Measurements from ENCODE around the gene KCNA4. TPM values are rescaled to one million over a fixed set of nuclear protein-coding genes. Genes with fewer than 3 reads are reported as not detected.
"Not testable (repeated sequence)": the region's sequence is repeated elsewhere in the genome, so short reads cannot be mapped to it uniquely, and the experiment has no call there.

KCNA4 gene
- total RNA-seq, 1 donor from 2014 or later = not detected

GRCh38 chr11:29996016-29996415 is 20.8 kb downstream of the KCNA4 start:
- no peak overlapping the region for H3K4me3 Mint-ChIP-seq (ENCODE audit: unreplicated experiment)
- no peaks in the 10 kb centered on the region for H3K36me3 Mint-ChIP-seq (ENCODE audit: low read depth)
- TF ChIP-seq, protein P1, sequence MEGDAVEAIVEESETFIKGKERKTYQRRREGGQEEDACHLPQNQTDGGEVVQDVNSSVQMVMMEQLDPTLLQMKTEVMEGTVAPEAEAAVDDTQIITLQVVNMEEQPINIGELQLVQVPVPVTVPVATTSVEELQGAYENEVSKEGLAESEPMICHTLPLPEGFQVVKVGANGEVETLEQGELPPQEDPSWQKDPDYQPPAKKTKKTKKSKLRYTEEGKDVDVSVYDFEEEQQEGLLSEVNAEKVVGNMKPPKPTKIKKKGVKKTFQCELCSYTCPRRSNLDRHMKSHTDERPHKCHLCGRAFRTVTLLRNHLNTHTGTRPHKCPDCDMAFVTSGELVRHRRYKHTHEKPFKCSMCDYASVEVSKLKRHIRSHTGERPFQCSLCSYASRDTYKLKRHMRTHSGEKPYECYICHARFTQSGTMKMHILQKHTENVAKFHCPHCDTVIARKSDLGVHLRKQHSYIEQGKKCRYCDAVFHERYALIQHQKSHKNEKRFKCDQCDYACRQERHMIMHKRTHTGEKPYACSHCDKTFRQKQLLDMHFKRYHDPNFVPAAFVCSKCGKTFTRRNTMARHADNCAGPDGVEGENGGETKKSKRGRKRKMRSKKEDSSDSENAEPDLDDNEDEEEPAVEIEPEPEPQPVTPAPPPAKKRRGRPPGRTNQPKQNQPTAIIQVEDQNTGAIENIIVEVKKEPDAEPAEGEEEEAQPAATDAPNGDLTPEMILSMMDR (IDR thresholded peaks at IDR 0.05) = no peak

DNA sequence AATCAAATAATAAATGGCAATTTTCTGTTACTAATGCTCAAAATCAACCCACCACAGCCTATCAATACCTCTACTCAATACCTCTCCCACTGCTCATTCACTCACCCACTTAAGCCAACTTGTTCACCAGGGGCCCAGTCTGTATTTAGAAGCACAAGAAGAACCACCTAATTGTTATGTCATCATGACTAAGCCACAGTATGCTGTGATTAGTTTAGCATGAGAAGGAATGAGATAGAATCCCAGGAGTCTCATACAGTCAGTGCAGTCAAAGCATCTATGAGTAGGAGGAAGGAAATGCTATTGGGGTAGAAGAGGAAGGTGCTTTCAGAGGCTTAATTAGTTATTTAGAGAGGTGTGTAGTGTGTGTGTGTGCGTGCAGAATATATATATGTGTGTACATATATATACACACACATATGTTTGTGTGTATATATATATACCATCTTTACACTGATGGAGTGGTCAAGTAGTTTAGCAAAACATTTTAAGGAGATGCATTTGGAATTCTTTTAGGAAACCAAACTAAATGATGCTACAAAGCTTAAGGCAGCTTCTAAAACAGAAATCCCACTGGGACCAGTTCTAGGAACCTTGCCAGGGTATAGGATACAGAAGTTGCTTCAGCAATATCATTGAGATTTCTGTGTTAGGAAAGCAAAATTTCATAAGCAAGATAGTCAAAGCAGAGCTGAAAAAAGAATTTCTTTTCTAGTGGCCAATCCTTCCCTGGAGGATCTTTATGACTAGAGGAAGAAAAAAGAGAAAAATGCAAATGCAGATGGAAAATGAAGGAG is 27.5 kb downstream of the KCNA4 start:
- Mint-ChIP-seq H3K27me3 (ENCODE audit: low read depth) (no peaks in the 10 kb centered on the region), H3K9me3 (ENCODE audit: low read depth) (peaks cover 7% of the 10 kb centered on the region), H3K4me1 (ENCODE audit: low read depth) (no peaks in the 10 kb centered on the region), H3K27ac (ENCODE audit: unreplicated experiment) (no peak overlapping the region), H3K36me3 (ENCODE audit: low read depth) (no peaks in the 10 kb centered on the region), H3K4me3 (ENCODE audit: unreplicated experiment) (no peak overlapping the region)
- TF ChIP-seq, protein P1 (IDR thresholded peaks at IDR 0.05) = no peak
- DNase-seq (ENCODE audit: low spot score) = no peak

More at GRCh38 chr11:29996016-29996415, 20.8 kb downstream of the KCNA4 start:
- H3K4me1 Mint-ChIP-seq (ENCODE audit: low read depth) = no peaks in the 10 kb centered on the region
- peaks cover 6% of the 10 kb centered on the region for H3K27me3 Mint-ChIP-seq (ENCODE audit: low read depth)
- H3K9me3 Mint-ChIP-seq (ENCODE audit: low read depth) = peaks cover 7% of the 10 kb centered on the region
- no peak overlapping the region for H3K27ac Mint-ChIP-seq (ENCODE audit: unreplicated experiment)
- no peak for DNase-seq (ENCODE audit: low spot score)

DNA sequence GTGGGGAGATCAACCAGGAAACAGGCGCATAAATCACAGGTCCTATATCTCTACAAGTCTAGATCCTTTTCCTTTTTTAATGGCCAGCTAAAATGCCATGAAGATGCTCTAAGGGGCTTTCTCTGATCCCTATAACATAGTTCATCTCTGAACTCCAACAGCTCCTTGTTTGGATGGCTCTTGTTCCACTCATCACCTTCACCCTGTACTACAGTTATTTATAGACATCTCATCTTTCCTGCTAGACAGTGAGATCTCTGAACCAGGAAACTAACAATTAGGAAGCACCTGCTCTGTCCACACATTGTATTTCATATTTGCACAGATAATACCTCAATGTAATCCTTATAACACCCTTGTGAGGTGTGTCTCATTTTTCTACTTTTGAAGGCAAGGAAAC is 31.6 kb downstream of the KCNA4 start:
- peaks cover 2% of the 10 kb centered on the region for H3K27me3 Mint-ChIP-seq (ENCODE audit: low read depth)
- DNase-seq (ENCODE audit: low spot score) = no peak
- H3K9me3 Mint-ChIP-seq (ENCODE audit: low read depth) = no peaks in the 10 kb centered on the region
- no peak overlapping the region for H3K4me3 Mint-ChIP-seq (ENCODE audit: unreplicated experiment)
- H3K36me3 Mint-ChIP-seq (ENCODE audit: low read depth) = no peaks in the 10 kb centered on the region
- H3K27ac Mint-ChIP-seq (ENCODE audit: unreplicated experiment) = no peak overlapping the region
- TF ChIP-seq, protein P1 (IDR thresholded peaks at IDR 0.05) = no peak
- no peaks in the 10 kb centered on the region for H3K4me1 Mint-ChIP-seq (ENCODE audit: low read depth)

DNA sequence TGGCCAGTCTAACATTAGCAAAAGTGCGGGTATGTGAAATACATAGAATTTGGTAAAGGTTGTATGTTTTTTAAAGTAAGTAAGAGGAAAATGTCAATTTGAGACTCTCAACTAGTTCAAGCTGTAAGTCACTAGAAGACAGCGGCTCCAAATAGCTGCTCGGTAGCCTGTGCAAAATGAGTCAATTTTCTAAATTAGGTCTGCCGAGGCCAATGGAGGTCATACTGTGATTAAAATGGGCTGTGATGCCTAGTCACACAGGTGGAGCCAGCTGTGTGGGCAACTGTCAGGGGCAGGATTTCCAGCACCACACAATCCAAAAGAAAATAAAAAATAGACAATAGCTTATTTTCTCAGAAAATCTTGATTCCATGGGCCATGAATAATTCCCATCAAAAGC is 32.3 kb downstream of the KCNA4 start:
- Mint-ChIP-seq H3K4me3 (ENCODE audit: unreplicated experiment) (no peak overlapping the region), H3K4me1 (ENCODE audit: low read depth) (no peaks in the 10 kb centered on the region), H3K27ac (ENCODE audit: unreplicated experiment) (no peak overlapping the region), H3K27me3 (ENCODE audit: low read depth) (peaks cover 3% of the 10 kb centered on the region), H3K9me3 (ENCODE audit: low read depth) (no peaks in the 10 kb centered on the region), H3K36me3 (ENCODE audit: low read depth) (no peaks in the 10 kb centered on the region)
- TF ChIP-seq, protein P1 (IDR thresholded peaks at IDR 0.05) = no peak
- no peak for DNase-seq (ENCODE audit: low spot score)

- Mint-ChIP-seq H3K27me3 (ENCODE audit: low read depth) (peaks cover 3% of the 10 kb centered on the region), H3K36me3 (ENCODE audit: low read depth) (no peaks in the 10 kb centered on the region), H3K9me3 (ENCODE audit: low read depth) (peaks cover 14% of the 10 kb centered on the region), H3K27ac (ENCODE audit: unreplicated experiment) (no peak overlapping the region), H3K4me3 (ENCODE audit: unreplicated experiment) (no peak overlapping the region), H3K4me1 (ENCODE audit: low read depth) (no peaks in the 10 kb centered on the region)
- no peak for DNase-seq (ENCODE audit: low spot score)
- TF ChIP-seq, protein P1 (IDR thresholded peaks at IDR 0.05) = no peak
Measured at GRCh38 chr11:29978549-29978948, 38.3 kb downstream of the KCNA4 start.

DNA sequence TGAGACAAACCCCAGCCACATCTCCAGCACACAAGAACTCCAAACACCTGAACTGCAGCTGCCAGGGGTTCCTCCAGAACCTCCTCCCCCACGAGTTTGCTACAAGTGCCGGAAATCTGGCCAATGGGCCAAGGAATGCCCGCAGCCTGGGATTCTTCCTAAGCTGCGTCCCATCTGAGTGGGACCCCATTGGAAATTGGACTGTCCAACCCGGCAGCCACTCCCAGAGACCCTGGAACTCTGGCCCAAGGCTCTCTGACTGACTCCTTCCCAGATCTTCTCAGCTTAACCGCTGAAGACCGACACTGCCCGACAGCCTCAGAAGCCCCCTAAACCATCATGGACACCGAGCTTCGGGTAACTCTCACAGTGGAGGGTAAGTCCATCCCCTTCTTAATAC is 41.2 kb downstream of the KCNA4 start:
- H3K36me3 Mint-ChIP-seq (ENCODE audit: low read depth); H3K27ac Mint-ChIP-seq (ENCODE audit: unreplicated experiment); H3K4me3 Mint-ChIP-seq (ENCODE audit: unreplicated experiment); H3K27me3 Mint-ChIP-seq (ENCODE audit: low read depth); H3K4me1 Mint-ChIP-seq (ENCODE audit: low read depth); DNase-seq (ENCODE audit: low spot score): not testable (repeated sequence)
- peaks cover 14% of the 10 kb centered on the region for H3K9me3 Mint-ChIP-seq (ENCODE audit: low read depth)
